H1 (cell line): ENCODE measurements around the gene AP1S1. TPM values are rescaled to one million over a fixed set of nuclear protein-coding genes. Genes with fewer than 3 reads are reported as not detected.

Source experiments
- CTCF ChIA-PET: fragments of 300-600 bp; sonication (Branson Sonifier 250); formaldehyde crosslinking; loops from one replicate; lab custom pipeline; 2021; ENCODE audit not compliant: partially characterized antibody; lab: Charles Lee
- POLR2A ChIA-PET: fragments of 300-600 bp; sonication (Branson Sonifier 250); formaldehyde crosslinking; loops from one replicate; lab custom pipeline; 2021; ENCODE audit warnings: inconsistent platforms; ENCODE audit not compliant: partially characterized antibody; lab: Charles Lee
- DNase-seq, 2 experiments: peaks; one replicate each; pipeline versions ENCODE4 v3.0.0 to v3.0.0-alpha.2; 2010 to 2022; ENCODE audit warnings: low spot score in 2 of 2, low read depth in 1 of 2, mixed read lengths in 1 of 2
- FAIRE-seq: peaks from 2 replicates; lab custom pipeline; 2011; peaks lifted over from hg19 to GRCh38; lab: Jason Lieb, UNC
- H2AFZ ChIP-seq: 2 replicates; pipeline ENCODE4 v1.8.1; 2012; ENCODE audit warnings: low read length, inconsistent platforms
- H2AK5ac ChIP-seq: 2 replicates; pipeline ENCODE4 v1.6.1; 2013; ENCODE audit warnings: low read depth, low read length
- H2BK120ac ChIP-seq: replicated peaks from 2 replicates; pipeline ENCODE3; 2013; ENCODE audit warnings: low read depth, low read length, inconsistent platforms
- H2BK12ac ChIP-seq: 2 replicates; pipeline ENCODE4 v1.6.1; 2013; ENCODE audit warnings: low read depth, low read length
- H2BK15ac ChIP-seq: 2 replicates; pipeline ENCODE4 v1.6.1; 2013; ENCODE audit warnings: low read length
- H2BK20ac ChIP-seq: 2 replicates; pipeline ENCODE4 v1.6.1; 2013; ENCODE audit warnings: low read length
- H2BK5ac ChIP-seq: 2 replicates; pipeline ENCODE4 v1.6.1; 2013; ENCODE audit warnings: low read depth, low read length
- H3K14ac ChIP-seq: 2 replicates; pipeline ENCODE4 v1.6.1; 2013; ENCODE audit warnings: inconsistent platforms; ENCODE audit not compliant: insufficient read length
- H3K18ac ChIP-seq: 2 replicates; pipeline ENCODE4 v1.6.1; 2013; ENCODE audit warnings: low read length; ENCODE audit errors: extremely low read depth
- H3K23ac ChIP-seq: 2 replicates; pipeline ENCODE4 v1.6.1; 2013; ENCODE audit warnings: inconsistent platforms; ENCODE audit not compliant: insufficient read length
- H3K23me2 ChIP-seq: 2 replicates; pipeline ENCODE4 v1.6.1; 2013; ENCODE audit warnings: low read depth, low read length
- H3K27ac ChIP-seq: 2 replicates; pipeline ENCODE4 v1.6.1; 2011; ENCODE audit warnings: low read depth, low read length, inconsistent platforms
- H3K27me3 ChIP-seq, 4 experiments: replicated peaks in 1 of 4; 1 replicate in 1 of 4; 2 replicates in 3 of 4; pipeline versions ENCODE4 v1.6.1 to v1.8.1; 2011 to 2013; ENCODE audit warnings: low read length in 3 of 4, mild to moderate bottlenecking in 3 of 4, inconsistent platforms in 2 of 4, mixed read lengths in 2 of 4, moderate library complexity in 1 of 4; ENCODE audit not compliant: control insufficient read depth in 3 of 4, insufficient read depth in 3 of 4; ENCODE audit errors: extremely low read depth in 1 of 4
- H3K36me3 ChIP-seq, 4 experiments: 2 replicates each; pipeline versions ENCODE4 v1.6.1 to v1.8.1; 2011 to 2013; ENCODE audit warnings: mild to moderate bottlenecking in 4 of 4, low read length in 3 of 4, moderate library complexity in 2 of 4, control low read depth in 1 of 4, inconsistent platforms in 1 of 4; ENCODE audit not compliant: insufficient read depth in 4 of 4, control insufficient read depth in 2 of 4
- H3K4ac ChIP-seq: replicated peaks from 2 replicates; pipeline ENCODE3; 2013; ENCODE audit warnings: low read length, low read depth, mixed read lengths, inconsistent platforms; ENCODE audit not compliant: insufficient read length
- H3K4me1 ChIP-seq, 4 experiments: replicated peaks in 1 of 4; 1 replicate in 1 of 4; 2 replicates in 3 of 4; pipeline versions ENCODE4 v1.6.1 to v1.8.1; 2011 to 2013; ENCODE audit warnings: low read length in 3 of 4, inconsistent platforms in 2 of 4, mixed read lengths in 1 of 4; ENCODE audit not compliant: insufficient read depth in 4 of 4, control insufficient read depth in 3 of 4
- H3K4me2 ChIP-seq, 2 experiments: 2 replicates each; pipeline versions ENCODE4 v1.6.1 to v1.8.1; 2011 to 2013; ENCODE audit warnings: low read depth in 2 of 2, low read length in 2 of 2, control low read depth in 1 of 2, inconsistent platforms in 1 of 2, mild to moderate bottlenecking in 1 of 2; ENCODE audit not compliant: insufficient read depth in 1 of 2
- H3K4me3 ChIP-seq, 4 experiments: fragments of 200-600, 300-600 bp in 1 of 4; sonication (generic), shearing (Covaris generic), sonication (Bioruptor Twin) in 1 of 4; 2 replicates each; pipeline versions ENCODE4 v1.5.1 to v1.8.1; 2011 to 2016; ENCODE audit warnings: low read length in 4 of 4, low read depth in 3 of 4, control low read depth in 2 of 4, inconsistent platforms in 2 of 4, mild to moderate bottlenecking in 2 of 4, mixed read lengths in 1 of 4, moderate library complexity in 1 of 4; ENCODE audit not compliant: insufficient read depth in 2 of 4; ENCODE audit errors: extremely low read depth in 1 of 4
- H3K56ac ChIP-seq: replicated peaks from 2 replicates; pipeline ENCODE3; 2013; ENCODE audit warnings: low read depth, mild to moderate bottlenecking, mixed read lengths, low read length, inconsistent platforms; ENCODE audit not compliant: insufficient read length
- H3K79me1 ChIP-seq: 2 replicates; pipeline ENCODE4 v1.6.1; 2013; ENCODE audit warnings: low read depth, low read length, control low read depth
- H3K79me2 ChIP-seq, 2 experiments: 2 replicates each; pipeline versions ENCODE4 v1.6.1 to v1.8.1; 2012 to 2013; ENCODE audit warnings: low read length in 2 of 2, mild to moderate bottlenecking in 2 of 2, inconsistent platforms in 1 of 2; ENCODE audit not compliant: insufficient read depth in 2 of 2, control insufficient read depth in 1 of 2
- H3K9ac ChIP-seq, 4 experiments: replicated peaks in 1 of 4; 1 replicate in 1 of 4; 2 replicates in 3 of 4; pipeline versions ENCODE4 v1.6.1 to v1.8.1; 2011 to 2013; ENCODE audit warnings: low read depth in 3 of 4, low read length in 3 of 4, control low read depth in 2 of 4, mild to moderate bottlenecking in 2 of 4, moderate library complexity in 2 of 4, inconsistent platforms in 1 of 4; ENCODE audit errors: extremely low read depth in 1 of 4
- H3K9me3 ChIP-seq, 2 experiments: 2 replicates each; pipeline versions ENCODE4 v1.6.1 to v1.8.1; 2012 to 2013; ENCODE audit warnings: mild to moderate bottlenecking in 2 of 2, moderate library complexity in 2 of 2, control low read depth in 1 of 2, inconsistent platforms in 1 of 2, low read depth in 1 of 2, low read length in 1 of 2, mixed read lengths in 1 of 2; ENCODE audit not compliant: insufficient read depth in 2 of 2
- H4K20me1 ChIP-seq, 2 experiments: replicated peaks in 1 of 2; 2 replicates each; pipeline versions ENCODE3 to v1.8.1; 2011 to 2013; ENCODE audit warnings: inconsistent platforms in 2 of 2, low read length in 2 of 2, mild to moderate bottlenecking in 1 of 2; ENCODE audit not compliant: insufficient read depth in 2 of 2, control insufficient read depth in 1 of 2
- H4K5ac ChIP-seq: 2 replicates; pipeline ENCODE4 v1.6.1; 2013; ENCODE audit warnings: low read length, low read depth, mixed read lengths, inconsistent platforms; ENCODE audit not compliant: insufficient read length
- H4K8ac ChIP-seq: 2 replicates; pipeline ENCODE4 v1.8.0; 2013; ENCODE audit warnings: mild to moderate bottlenecking, moderate library complexity, low read length, inconsistent platforms; ENCODE audit not compliant: insufficient read depth; ENCODE audit errors: extremely low read depth
- H4K91ac ChIP-seq: replicated peaks from 2 replicates; pipeline ENCODE3; 2013; ENCODE audit warnings: low read length, mixed read lengths, inconsistent platforms; ENCODE audit not compliant: insufficient read length
- RFX5 ChIP-seq: IDR thresholded peaks from 2 replicates; pipeline ENCODE4 v1.6.1; 2011; ENCODE audit warnings: low read depth, low read length, improper control_type of control experiment, borderline replicate concordance
- SIN3A ChIP-seq, 2 experiments: IDR thresholded peaks in 1 of 2; conservative IDR thresholded peaks in 1 of 2; 2 replicates each; pipeline ENCODE4 v1.6.1; 2011 to 2012; ENCODE audit warnings: low read length in 2 of 2, improper control_type of control experiment in 1 of 2, low read depth in 1 of 2, mild to moderate bottlenecking in 1 of 2
- WGBS, 2 experiments: shearing (Covaris generic) in 1 of 2; methylation state at CpG; one replicate each; pipeline versions ENCODE4 v1.1.6 to v1.1.7; 2013 to 2015; ENCODE audit warnings: low lambda C conversion rate in 2 of 2, mixed read lengths in 2 of 2, inconsistent platforms in 1 of 2, low coverage in 1 of 2, missing lambda C conversion rate in 1 of 2; ENCODE audit not compliant: insufficient replicate concordance in 2 of 2, insufficient coverage in 1 of 2, insufficient read length in 1 of 2; ENCODE audit errors: extremely low coverage in 1 of 2, missing lambda C conversion rate in 1 of 2; 5-methylcytosine and 5-hydroxymethylcytosine counted together
- polyA plus RNA-seq, 7 experiments: library from polyadenylated mRNA; depleted of rRNA in 3 of 7; stranded (reverse) in 5 of 7; unstranded in 2 of 7; fragments of >200 nt in 5 of 7; fragments of 200-250 nt in 2 of 7; gene quantifications; 1 replicate in 5 of 7; 2 replicates in 1 of 7; 4 replicates in 1 of 7; pipeline versions ENCODE4 v1.2.1 to v1.2.3, GENCODE V29; 2011 to 2013; ENCODE audit warnings: missing spikeins in 2 of 7, mixed read lengths in 2 of 7
- total RNA-seq: library from RNA; stranded (reverse); fragmentation: NEBNext Ultra II Directional; extraction: Animal tissue kit (Norgen Biotek cat#: 25700); gene quantifications from 2 replicates; pipeline ENCODE4 v1.2.1, GENCODE V29; 2021

AP1S1 gene
- total and polyA plus RNA-seq, 2 of the 8 experiments (the other 6 are each of a cell fraction or from before 2014, with no cell fraction given) = 56.1 to 59.3 TPM

GRCh38 chr7:101114492-101114891 is 39.8 kb upstream of the AP1S1 start:
- Histone ChIP-seq H2BK12ac (no peak overlapping the region), H3K27me3 (no peaks in the 10 kb centered on the region), H3K4me2 (no peak overlapping the region), H3K36me3 (no peaks in the 10 kb centered on the region), H2BK20ac (no peak overlapping the region), H2BK15ac (no peak overlapping the region), H3K4ac (no peak overlapping the region), H2BK120ac (no peak overlapping the region), H3K27ac (no peak overlapping the region), H3K56ac (no peak overlapping the region), H3K14ac (no peak overlapping the region), H4K91ac (no peak overlapping the region), H3K9ac (no peak overlapping the region), H3K9me3 (no peaks in the 10 kb centered on the region), H3K79me2 (no peaks in the 10 kb centered on the region), H4K8ac (peak overlapping the region; percentile 51), H3K18ac (no peak overlapping the region), H4K20me1 (no peaks in the 10 kb centered on the region), H2AFZ (no peak overlapping the region; the same call in 1 of the 2 replicates), H3K4me1 (peaks cover 0 to 6% (median 0%) of the 10 kb centered on the region in 4 experiments; a peak in 2 of 7 replicates), H3K23me2 (no peaks in the 10 kb centered on the region), H3K79me1 (no peaks in the 10 kb centered on the region), H2BK5ac (no peak overlapping the region), H3K4me3 (no peak overlapping the region), H2AK5ac (no peak overlapping the region), H3K23ac (no peak overlapping the region), H4K5ac (no peak overlapping the region)
- no peak for FAIRE-seq
- CTCF ChIA-PET = interaction anchor here (0.6 to 2.4 kb wide), 8 partner anchors 12 to 37 kb away, joined by 3 to 7 read pairs (median 4); partner anchors contain the start of gene SERPINE1
- WGBS, 2 experiments = 79% methylated on average over 8 of the region's 8 CpGs; no CpG with 5 or more reads in 1 of the 2 experiments
- POLR2A ChIA-PET = interaction anchor here (0.6 to 1.1 kb wide), 3 partner anchors 17 to 164 kb away, joined by 3 read pairs; no protein-coding TSS in a partner anchor
- DNase-seq = no peak
- TF ChIP-seq RFX5 (no peak), SIN3A (conservative IDR thresholded peaks at IDR 0.05 in 1 of 2, IDR thresholded peaks at IDR 0.05 in 1 of 2; ENCODE audit: low read depth in 1 of 2, low read length in 2 of 2) (no peak)
